Choroid plexus epithelial cell (primary cell): ENCODE measurements around the gene FBXL14.
A peak's percentile ranks its signal among the peaks of the same experiment; 100 is the strongest.

Experiments
- DNase-seq: peaks from one replicate; pipeline ENCODE4 v3.0.0-alpha.2; 2010; ENCODE audit warnings: low read depth
- H3K4me3 ChIP-seq: 2 replicates; pipeline ENCODE4 v1.5.1; 2011; ENCODE audit warnings: low read depth, mild to moderate bottlenecking, control low read depth, low read length, moderate library complexity
- TF ChIP-seq, protein P1 (sequence below): conservative IDR thresholded peaks from 2 replicates; pipeline ENCODE4 v1.5.1; 2011; ENCODE audit warnings: low read depth, mild to moderate bottlenecking, control low read depth, inconsistent platforms, low read length, moderate library complexity

FBXL14 gene

DNA sequence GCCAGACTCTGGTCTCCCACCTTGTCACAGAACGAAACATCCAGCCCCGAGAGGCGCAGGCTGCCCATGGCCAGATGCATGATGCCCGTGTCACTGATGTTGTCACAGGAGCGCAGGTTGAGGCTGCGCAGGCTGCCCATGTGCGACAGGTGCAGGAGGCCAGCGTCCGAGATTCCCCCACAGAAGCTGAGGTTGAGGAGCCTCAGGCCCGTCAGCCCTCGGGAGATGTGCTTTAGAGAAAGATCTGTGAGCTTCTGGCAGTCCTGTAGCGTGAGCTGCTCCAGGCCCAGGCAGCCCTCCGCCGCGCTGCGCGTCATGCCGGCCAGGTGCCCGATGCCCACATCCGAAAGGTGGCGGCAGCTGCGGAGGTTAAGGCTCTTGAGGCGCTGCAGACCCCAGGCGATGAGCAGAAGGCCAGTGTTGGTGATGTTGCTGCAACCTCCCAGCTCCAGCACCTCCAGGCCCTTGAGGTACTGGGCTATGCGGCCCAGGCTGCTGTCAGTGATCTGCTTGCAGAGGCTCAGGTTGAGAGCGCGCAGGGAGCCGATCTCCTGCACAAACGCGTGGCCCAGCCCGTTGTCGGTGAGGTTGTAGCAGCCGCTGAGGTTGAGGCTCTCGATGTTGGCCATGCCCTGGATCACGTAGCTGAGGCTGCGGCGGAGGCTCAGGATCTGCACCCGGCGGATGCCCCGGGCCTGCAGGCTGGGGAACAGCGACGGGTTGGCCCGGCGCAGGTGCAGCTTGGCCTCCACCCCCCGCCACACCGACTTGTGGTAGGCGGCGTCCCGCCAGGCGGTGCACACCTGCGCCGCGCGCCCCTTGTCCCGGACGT, 991 bp downstream of the FBXL14 start:
- TF ChIP-seq, protein P1, sequence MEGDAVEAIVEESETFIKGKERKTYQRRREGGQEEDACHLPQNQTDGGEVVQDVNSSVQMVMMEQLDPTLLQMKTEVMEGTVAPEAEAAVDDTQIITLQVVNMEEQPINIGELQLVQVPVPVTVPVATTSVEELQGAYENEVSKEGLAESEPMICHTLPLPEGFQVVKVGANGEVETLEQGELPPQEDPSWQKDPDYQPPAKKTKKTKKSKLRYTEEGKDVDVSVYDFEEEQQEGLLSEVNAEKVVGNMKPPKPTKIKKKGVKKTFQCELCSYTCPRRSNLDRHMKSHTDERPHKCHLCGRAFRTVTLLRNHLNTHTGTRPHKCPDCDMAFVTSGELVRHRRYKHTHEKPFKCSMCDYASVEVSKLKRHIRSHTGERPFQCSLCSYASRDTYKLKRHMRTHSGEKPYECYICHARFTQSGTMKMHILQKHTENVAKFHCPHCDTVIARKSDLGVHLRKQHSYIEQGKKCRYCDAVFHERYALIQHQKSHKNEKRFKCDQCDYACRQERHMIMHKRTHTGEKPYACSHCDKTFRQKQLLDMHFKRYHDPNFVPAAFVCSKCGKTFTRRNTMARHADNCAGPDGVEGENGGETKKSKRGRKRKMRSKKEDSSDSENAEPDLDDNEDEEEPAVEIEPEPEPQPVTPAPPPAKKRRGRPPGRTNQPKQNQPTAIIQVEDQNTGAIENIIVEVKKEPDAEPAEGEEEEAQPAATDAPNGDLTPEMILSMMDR: no peak
- H3K4me3 ChIP-seq: peak overlapping the region; percentile 75
- peak; percentile 52 for DNase-seq

GRCh38 chr12:1592444-1593173, 1.8 kb downstream of the FBXL14 start:
- peak; percentile 63 for DNase-seq
- TF ChIP-seq, protein P1: peak; percentile 34
- H3K4me3 ChIP-seq: peak overlapping the region; percentile 75

DNA sequence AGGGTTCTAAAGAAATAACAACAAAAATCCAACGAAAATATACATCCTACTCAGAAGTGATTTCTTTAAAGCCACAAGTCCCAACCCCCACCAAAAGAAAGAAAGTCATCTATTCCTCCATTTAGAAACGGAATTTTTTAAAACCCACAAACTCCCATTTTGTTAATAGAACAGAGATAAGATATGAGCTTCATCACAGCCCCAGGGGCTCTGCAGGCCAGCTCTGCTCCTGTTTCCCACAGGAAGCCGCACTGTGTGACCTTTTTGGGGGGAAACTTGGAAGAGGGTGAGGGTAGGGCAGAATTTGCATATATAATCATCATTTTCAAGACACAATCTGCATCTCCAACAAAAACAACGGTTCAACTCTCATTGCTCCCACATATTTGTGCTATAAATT, 2.8 kb downstream of the FBXL14 start:
- H3K4me3 ChIP-seq: peak overlapping the region; percentile 35
- peak; percentile 23 for DNase-seq
- TF ChIP-seq, protein P1: no peak

DNA sequence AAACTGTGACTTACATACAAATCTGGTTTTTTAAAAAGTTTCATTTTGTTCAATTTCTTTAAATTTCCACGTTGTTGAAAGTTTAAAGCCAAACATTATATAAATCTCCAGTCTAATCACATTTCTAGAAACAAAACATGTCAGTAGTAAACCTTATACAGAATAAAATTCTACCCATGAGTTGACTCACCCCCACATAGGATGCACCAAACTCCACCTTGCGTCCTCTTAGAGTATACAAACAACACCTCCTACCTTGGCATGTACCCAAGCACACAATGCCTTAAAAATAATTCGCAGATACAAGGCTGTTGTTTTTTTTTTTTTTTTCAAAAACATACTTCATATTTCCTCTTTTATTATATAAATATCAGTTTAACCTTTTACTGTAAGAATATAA, 3.3 kb downstream of the FBXL14 start:
- TF ChIP-seq, protein P1: peak; percentile 35
- peak overlapping the region; percentile 48 for H3K4me3 ChIP-seq
- DNase-seq: peak; percentile 57

- H3K4me3 ChIP-seq: peak overlapping the region; percentile 48
- TF ChIP-seq, protein P1: no peak
- peak; percentile 63 for DNase-seq
Measured at GRCh38 chr12:1590221-1590979, 4.0 kb downstream of the FBXL14 start.

GRCh38 chr12:1588575-1588947, 5.8 kb downstream of the FBXL14 start:
- TF ChIP-seq, protein P1: no peak
- no peak for DNase-seq
- H3K4me3 ChIP-seq: no peak overlapping the region
